Ramos (cell line): ENCODE measurements around the gene GUCY1B1.

Experiments
- in situ Hi-C: fragments of 300-500 bp; cut with MboI; formaldehyde crosslinking; loops from one replicate; pipeline ENCODE4 v1.14.3; 2022; ENCODE audit warnings: low sequenced_read_pairs; ENCODE audit not compliant: unreplicated experiment

Gene GUCY1B1

DNA sequence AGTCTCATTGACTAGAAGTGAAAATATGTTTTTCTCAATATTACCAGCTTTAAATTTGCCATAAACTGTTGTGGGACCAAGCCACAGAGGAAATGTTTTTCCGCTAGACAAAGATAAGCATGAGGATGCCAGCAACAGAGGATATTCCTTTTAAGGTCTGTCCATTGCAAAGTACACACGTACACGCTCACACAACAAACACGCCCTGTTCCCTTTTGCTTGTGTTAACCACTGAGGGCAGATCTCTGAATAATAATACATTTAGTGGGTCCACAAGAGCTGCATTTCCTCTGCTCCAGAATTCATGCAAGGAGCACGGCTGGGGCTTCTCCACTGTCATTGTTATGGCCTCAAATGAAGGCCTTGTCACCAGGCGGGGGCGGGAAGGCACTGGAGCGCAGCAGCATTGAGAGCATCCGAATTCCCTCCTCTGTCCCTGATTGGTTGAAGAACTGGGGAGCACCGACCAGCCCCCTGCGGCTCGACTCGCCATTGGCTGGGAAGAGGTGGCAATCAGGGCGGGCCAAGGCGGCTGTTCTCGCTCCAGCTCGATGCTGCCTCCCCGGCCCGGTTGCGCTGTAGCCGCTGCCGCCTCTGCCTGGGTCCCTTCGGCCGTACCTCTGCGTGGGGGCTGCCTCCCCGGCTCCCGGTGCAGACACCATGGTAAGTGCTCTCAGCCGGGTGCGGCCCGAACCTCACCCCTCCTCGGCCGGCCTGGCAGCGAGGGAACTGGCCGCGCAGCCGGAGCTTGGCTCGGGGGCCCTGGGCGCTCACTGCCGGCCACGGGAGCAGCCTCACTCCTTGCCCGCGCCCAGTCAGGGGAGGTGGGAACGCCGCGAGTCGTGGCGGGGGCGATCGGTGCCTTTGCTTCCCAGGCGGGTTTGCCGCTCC is at the start of gene GUCY1B1:
GUCY1B1 (plus strand) TSS at position 541 of the 891 bp plus-strand sequence; CDS start at position 661, 120 bp downstream.
- in situ Hi-C loops, result no loop called here

DNA sequence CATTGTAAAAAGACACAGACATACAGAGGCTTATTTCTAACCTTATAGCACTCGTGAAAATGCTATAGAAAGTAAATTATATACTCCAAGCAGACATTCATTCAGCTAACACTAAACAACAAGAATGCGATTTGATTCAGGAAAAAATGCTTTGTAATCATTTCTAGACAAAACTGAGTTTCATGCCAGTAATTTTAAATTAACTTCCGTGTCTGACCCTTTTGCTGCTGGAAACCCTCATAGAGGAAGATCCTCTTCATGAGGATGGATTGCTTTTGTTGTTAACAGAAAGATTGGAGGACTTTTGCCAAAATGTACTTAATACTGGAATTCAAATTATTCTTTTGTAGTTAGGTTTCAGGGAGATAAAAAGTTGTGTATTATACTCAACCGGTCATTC is 48.9 kb upstream of the GUCY1B1 start:
- in situ Hi-C loops, result no loop called here

DNA sequence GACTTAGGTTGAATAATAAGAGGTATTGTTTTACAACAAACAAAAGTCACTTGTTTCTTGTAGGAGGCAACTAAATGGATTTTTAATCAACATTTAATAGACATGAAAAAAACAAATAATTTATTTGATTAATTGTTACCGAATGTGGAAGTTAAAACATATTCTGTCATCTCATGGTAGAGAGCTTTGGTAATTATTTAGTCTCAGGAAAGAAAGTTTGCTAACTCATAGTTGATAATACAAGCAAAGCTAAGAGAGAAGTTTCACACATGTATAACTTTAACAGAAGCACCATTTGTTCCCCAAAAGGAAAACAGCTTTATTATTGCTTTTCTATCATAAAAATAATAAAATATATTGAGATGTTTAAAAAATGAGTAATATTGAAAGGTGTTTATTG is 47.3 kb upstream of the GUCY1B1 start:
- in situ Hi-C loops, result no loop called here

- in situ Hi-C loops, result no loop called here
These were observed 46.0 kb upstream of the GUCY1B1 start for GRCh38 chr4:155712846-155713245.

- in situ Hi-C loops, result no loop called here
These were observed 44.9 kb upstream of the GUCY1B1 start for GRCh38 chr4:155713911-155714310.

- in situ Hi-C loops, result no loop called here
These were observed 36.5 kb upstream of the GUCY1B1 start for GRCh38 chr4:155722336-155722735.

- in situ Hi-C loops, result no loop called here
These were observed 35.9 kb upstream of the GUCY1B1 start for GRCh38 chr4:155722816-155723499.

DNA sequence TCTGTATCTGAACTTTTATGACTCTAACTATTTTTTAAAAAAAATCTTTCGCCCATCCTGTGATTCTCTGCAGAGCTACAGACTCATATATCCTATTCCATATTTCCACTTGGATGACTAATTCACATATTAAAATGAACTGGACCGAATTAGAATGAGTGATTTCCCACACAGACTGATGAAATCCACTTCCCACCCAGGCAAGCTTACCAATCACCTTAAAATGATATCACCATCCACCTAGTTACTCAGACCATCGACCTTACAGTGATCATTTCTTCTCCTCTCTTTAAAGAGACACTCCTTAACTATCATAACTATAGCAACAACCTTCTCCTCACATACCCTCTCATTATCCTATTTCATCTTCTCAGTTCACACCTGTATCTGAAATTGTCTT is 34.1 kb upstream of the GUCY1B1 start:
- in situ Hi-C loops, result no loop called here

DNA sequence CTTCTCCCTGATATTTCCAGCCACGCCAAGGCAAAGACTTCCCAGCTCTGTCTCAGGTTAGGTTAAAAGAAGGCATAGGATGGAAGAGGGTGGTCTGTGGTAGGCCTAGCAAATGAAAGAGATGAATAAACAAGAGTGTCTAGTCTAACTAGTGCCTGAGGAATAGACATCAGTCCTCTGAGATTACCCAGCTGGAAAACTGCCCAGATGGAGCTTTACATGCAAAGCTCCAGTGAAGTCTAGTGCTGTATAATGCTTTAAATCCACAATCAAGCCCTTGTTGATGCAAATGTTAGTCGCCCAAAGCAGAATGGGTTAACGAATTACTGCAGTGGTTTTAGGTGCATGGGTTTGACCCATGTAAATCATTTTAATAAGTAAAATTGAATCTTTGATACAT is 24.8 kb upstream of the GUCY1B1 start:
- in situ Hi-C loops, result no loop called here

- in situ Hi-C loops, result no loop called here
These were observed 23.9 kb upstream of the GUCY1B1 start for GRCh38 chr4:155734951-155735350.

DNA sequence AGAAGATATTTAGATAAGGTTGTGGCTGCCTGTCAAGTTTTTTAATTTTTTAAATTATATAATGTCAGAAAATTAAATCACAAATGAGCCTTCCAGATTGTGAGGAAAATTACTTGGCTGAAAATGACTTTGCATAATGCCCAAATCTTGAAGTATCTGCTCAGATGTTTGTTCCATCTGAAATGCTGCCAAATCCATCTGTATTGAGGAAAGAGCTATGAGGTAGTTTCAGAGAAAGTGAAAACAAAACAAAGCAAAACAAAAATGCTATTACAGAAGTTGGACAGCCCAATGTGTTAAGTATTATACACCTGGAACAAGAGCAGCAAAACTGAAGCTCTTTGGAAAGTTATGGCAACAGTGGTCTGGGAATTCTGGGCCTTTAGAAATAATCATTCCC is 23.3 kb upstream of the GUCY1B1 start:
- in situ Hi-C loops, result no loop called here

DNA sequence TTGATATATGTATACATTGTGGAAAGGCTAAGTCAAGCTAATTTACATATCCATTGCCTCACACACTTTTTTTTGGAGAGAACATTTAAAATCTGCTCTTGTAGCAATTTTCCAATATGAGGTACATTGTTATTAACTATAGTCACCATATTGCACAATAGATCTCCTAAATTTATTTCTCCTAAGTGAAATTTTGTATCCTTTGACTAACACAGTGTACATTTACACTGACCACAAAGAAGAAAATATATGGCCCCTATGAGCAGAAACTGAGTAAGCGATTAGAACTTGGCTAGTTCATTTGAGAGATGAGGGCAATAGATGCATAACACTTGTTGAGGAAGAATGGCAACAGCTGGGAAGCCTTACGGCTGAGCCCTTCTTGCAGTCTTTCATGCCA is 20.3 kb upstream of the GUCY1B1 start:
- in situ Hi-C loops, result no loop called here

DNA sequence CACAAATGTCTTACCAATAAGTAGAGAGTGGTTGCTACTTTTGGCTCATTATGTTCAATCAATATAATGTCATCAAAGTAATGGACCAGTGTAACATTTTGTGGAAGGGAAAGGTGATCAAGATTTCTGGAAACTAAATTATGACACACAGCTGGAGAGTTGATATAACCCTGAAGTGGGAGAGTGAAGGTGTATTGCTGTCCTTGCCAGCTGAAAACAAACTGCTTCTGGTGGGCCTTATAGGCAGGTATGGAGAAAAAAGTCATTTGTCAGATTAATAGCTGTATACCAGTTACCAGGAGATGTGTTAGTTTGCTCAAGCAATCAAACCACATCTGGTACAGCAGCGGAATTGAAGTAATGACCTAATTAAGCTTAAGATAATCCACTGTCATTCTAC is 17.3 kb upstream of the GUCY1B1 start:
- in situ Hi-C loops, result no loop called here

GRCh38 chr4:155742310-155743015 is 16.4 kb upstream of the GUCY1B1 start:
- in situ Hi-C loops, result no loop called here

DNA sequence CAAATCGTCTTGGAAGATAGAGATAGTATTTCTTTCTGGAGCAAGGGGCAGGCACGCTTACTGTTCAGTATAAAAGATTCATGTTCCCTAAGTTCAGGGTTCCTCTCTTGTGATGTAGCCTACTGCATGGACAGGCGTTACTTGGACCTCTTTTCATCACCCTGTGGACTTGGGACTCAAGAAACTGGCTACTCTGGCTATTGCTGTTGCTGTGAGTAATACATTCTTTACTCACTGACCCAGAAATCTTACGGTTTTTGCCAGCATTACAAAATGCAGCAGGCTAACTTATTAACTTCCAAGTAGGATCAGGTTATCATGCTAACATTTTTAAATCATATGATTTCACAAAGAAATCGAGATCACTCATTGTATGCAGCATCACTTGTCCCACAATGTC is 12.8 kb upstream of the GUCY1B1 start:
- in situ Hi-C loops, result no loop called here

GRCh38 chr4:155748039-155748438 is 10.8 kb upstream of the GUCY1B1 start:
- in situ Hi-C loops, result no loop called here

- in situ Hi-C loops, result no loop called here
These were observed 9.8 kb upstream of the GUCY1B1 start for GRCh38 chr4:155749041-155749440.

DNA sequence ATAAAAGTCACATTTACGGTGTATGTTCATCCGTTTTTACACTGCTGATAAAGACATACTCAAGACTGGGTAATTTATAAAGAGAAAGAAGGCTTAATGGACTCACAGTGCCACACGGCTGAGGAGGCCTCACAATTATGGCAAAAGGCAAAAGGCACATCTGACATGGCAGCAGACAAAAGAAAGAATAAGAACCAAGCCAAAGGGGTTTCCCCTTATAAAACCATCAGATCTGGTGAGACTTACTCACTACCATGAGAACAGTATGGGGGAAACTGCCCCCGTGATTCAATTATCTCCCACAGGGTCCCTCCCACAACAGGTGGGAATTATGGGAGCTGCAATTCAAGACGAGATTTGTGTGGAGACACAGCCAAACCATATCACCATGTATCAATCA is 7.3 kb upstream of the GUCY1B1 start:
- in situ Hi-C loops, result no loop called here

DNA sequence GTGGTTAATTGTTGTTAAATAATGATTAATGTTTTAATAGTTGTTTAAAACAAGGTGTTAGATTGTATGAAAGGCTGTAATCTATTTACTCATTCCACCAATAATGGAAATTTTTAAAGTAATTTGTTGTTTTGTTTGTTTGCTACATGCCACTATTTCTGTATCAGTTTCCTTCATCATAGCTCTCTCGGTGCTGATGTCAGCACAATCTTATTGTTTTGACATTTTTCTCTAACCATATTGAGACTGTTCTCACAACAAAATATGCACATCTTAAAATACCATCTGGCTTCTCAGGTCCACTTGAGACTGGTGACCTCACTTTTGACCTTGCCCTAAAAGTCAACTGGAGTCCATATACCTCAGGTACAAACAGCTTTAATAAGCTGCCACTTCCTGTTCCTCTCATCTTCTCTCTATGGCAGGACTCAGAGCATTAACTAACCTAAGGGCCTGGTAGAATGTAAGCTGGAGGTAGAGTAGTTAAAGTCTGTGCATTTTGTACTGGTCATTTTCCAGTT is 1.0 kb upstream of the GUCY1B1 start:
- in situ Hi-C loops, result no loop called here

DNA sequence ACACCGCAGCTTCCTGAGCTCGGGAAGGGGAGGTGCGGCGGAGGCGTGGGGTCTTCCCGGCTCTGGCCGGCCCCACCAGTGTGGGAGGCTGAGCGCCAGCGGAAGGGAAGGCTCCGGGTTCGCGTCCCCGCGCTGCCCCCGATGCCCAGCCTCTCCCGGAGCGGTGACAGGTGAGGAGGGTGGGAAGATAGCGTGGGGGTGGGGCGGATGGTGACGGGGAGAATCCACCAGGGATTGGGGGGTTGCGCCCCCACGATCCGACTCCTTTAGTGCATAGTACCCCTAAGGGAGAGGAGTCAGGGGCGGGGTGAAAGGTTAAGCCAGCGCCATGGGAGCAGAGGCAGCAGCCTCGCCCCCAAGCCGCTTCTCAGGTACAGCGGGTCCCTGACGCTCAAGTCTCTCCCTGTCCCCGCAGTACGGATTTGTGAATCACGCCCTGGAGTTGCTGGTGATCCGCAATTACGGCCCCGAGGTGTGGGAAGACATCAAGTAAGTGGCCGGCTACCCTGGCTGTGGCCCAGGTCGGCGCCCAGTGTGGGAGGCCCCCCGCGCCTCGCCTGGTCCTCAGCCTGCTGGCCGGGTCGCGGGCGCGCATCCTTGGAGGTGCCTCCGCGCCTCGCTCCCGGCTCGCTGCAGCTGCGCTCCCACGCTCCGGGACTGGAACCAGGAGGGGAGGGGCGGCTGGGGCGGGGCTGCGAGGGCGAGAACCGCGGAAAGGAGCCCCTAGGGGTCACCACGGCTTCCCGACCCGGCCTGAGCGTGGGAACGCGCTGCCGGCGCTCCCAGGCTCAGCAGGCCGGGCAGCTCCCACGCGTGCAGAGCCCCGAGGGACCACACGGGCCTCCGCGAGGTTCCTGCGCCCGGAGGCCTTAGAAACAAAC is 791 bp downstream of the GUCY1B1 start:
- in situ Hi-C loops, result no loop called here
